ENCODE results near the gene NLRP3.

Gene NLRP3

DNA sequence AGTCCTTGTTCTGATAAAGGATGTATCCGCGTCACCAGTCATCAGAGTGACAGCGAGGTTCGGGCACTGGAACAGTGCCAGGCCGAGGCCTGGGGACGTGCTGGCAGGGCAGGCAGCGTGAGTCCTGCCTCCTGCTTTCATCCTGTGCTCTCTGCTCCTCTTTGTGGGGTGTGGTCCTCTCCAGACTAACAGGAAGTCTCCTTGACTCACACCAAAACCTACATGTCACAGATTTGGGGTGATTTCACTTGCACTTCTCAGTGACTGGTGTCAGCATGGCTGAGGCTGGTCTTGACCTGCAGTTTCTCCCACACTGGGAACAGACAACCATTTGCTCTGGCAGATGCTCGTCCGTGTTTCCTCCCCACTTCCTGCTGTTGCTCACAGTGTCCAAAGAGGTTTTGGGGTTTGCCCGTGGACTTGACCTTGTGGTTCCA lies 8.8 kb upstream of the NLRP3 start:
- in situ Hi-C loops (cut with HindIII; ENCODE audit: low sequenced_read_pairs): no loop called here
- TF ChIP-seq, protein P1, sequence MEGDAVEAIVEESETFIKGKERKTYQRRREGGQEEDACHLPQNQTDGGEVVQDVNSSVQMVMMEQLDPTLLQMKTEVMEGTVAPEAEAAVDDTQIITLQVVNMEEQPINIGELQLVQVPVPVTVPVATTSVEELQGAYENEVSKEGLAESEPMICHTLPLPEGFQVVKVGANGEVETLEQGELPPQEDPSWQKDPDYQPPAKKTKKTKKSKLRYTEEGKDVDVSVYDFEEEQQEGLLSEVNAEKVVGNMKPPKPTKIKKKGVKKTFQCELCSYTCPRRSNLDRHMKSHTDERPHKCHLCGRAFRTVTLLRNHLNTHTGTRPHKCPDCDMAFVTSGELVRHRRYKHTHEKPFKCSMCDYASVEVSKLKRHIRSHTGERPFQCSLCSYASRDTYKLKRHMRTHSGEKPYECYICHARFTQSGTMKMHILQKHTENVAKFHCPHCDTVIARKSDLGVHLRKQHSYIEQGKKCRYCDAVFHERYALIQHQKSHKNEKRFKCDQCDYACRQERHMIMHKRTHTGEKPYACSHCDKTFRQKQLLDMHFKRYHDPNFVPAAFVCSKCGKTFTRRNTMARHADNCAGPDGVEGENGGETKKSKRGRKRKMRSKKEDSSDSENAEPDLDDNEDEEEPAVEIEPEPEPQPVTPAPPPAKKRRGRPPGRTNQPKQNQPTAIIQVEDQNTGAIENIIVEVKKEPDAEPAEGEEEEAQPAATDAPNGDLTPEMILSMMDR (IDR thresholded peaks at IDR 0.05; ENCODE audit: low read depth, low read length): no peak
- no peak for DNase-seq (ENCODE audit: low read depth, low spot score)
- no peak overlapping the region for H3K4me3 ChIP-seq (ENCODE audit: low read depth, low read length)

GRCh38 chr1:247408100-247408499 lies 7.9 kb upstream of the NLRP3 start:
- H3K4me3 ChIP-seq (ENCODE audit: low read depth, low read length): no peak overlapping the region
- in situ Hi-C loops (cut with HindIII; ENCODE audit: low sequenced_read_pairs): no loop called here

GRCh38 chr1:247409869-247410544 lies 6.0 kb upstream of the NLRP3 start:
- no peak overlapping the region for H3K4me3 ChIP-seq (ENCODE audit: low read depth, low read length)
- no peak for DNase-seq (ENCODE audit: low read depth, low spot score)
- in situ Hi-C loops (cut with HindIII; ENCODE audit: low sequenced_read_pairs): no loop called here
- TF ChIP-seq, protein P1 (IDR thresholded peaks at IDR 0.05; ENCODE audit: low read depth, low read length): no peak

More at GRCh38 chr1:247408100-247408499, 7.9 kb upstream of the NLRP3 start:
- DNase-seq (ENCODE audit: low read depth, low spot score): no peak
- TF ChIP-seq, protein P1 (IDR thresholded peaks at IDR 0.05; ENCODE audit: low read depth, low read length): no peak

GRCh38 chr1:247411621-247412327 lies 4.2 kb upstream of the NLRP3 start:
- TF ChIP-seq, protein P1 (IDR thresholded peaks at IDR 0.05; ENCODE audit: low read depth, low read length): no peak
- no peak overlapping the region for H3K4me3 ChIP-seq (ENCODE audit: low read depth, low read length)
- DNase-seq (ENCODE audit: low read depth, low spot score): no peak
- in situ Hi-C loops (cut with HindIII; ENCODE audit: low sequenced_read_pairs): no loop called here

DNA sequence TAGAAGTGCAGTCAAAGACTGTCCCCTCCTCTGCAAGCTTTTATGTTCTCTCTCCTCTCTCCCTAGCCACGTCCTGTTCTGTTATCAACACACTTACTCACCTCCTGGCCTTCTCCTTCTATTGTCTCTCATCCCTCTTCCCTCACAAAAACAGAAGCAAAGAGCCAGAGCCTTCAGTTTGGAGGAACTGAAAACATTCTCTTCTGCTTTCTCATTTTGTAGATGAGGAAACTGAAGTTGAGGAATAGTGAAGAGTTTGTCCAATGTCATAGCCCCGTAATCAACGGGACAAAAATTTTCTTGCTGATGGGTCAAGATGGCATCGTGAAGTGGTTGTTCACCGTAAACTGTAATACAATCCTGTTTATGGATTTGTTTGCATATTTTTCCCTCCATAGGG lies 1.9 kb downstream of the NLRP3 start:
- DNase-seq (ENCODE audit: low read depth, low spot score): no peak
- TF ChIP-seq, protein P1 (IDR thresholded peaks at IDR 0.05; ENCODE audit: low read depth, low read length): no peak
- H3K4me3 ChIP-seq (ENCODE audit: low read depth, low read length): no peak overlapping the region
- in situ Hi-C loops (cut with HindIII; ENCODE audit: low sequenced_read_pairs): no loop called here

- TF ChIP-seq, protein P1 (IDR thresholded peaks at IDR 0.05; ENCODE audit: low read depth, low read length): no peak
- in situ Hi-C loops (cut with HindIII; ENCODE audit: low sequenced_read_pairs): no loop called here
- no peak overlapping the region for H3K4me3 ChIP-seq (ENCODE audit: low read depth, low read length)
- no peak for DNase-seq (ENCODE audit: low read depth, low spot score)
These were observed 3.4 kb downstream of the NLRP3 start for GRCh38 chr1:247419336-247419735.
